ENCODE data around the gene SLC22A23.

- no peak for TF ChIP-seq CTCF (IDR thresholded peaks at IDR 0.05)
- no peak for TF ChIP-seq POLR2A (IDR thresholded peaks at IDR 0.05)
These were observed 50.5 kb downstream of the SLC22A23 start for GRCh38 chr6:3406362-3406821.
